K562 (cell line): ENCODE measurements around the gene C16orf89. TPM values are rescaled to one million over a fixed set of nuclear protein-coding genes. Genes with fewer than 3 reads are reported as not detected.
"Not testable (repeated sequence)": the region's sequence is repeated elsewhere in the genome, so short reads cannot be mapped to it uniquely, and the experiment has no call there.

ENCODE experiments used
- ATAC-seq: fragments of 200-7000 bp; cut with Tn5 transposase; 3 replicates; pipeline ENCODE4 v1.9.1; 2020; ENCODE audit warnings: moderate library complexity
- BruUV-seq: library from RNA; stranded (reverse); fragments of 400-500 nt; replicated peaks from 2 replicates; lab custom pipeline; 2021; lab: Mats Ljungman, UMichigan
- CTCF ChIA-PET: fragments of 300-600 bp; formaldehyde crosslinking; extraction: SDS; loops from one replicate; lab custom pipeline; 2021; ENCODE audit warnings: low intra/inter-chr PET ratio; lab: Yijun Ruan, JAX
- POLR2A ChIA-PET: fragments of 300-600, 350-650 bp; sonication (Branson Sonifier 250); formaldehyde crosslinking; extraction: SDS; loops from one replicate; lab custom pipeline; 2021; ENCODE audit warnings: antibody characterized with exemption, inconsistent platforms; lab: Yijun Ruan, JAX
- DNase-seq, 4 experiments: peaks; one replicate each; pipeline versions ENCODE4 v3.0.0 to v3.0.0-alpha.2; 2011 to 2018; ENCODE audit warnings: low spot score in 3 of 4, mixed read lengths in 3 of 4; ENCODE audit errors: extremely low read depth in 1 of 4
- FAIRE-seq: peaks from 2 replicates; lab custom pipeline; 2011; peaks lifted over from hg19 to GRCh38; lab: Jason Lieb, UNC
- H2AFZ ChIP-seq: 2 replicates; pipeline ENCODE4 v1.6.0; 2011; ENCODE audit warnings: low read depth, low read length, control low read depth, inconsistent platforms
- H3K27ac ChIP-seq: fragments of 200-600 bp; 3 replicates; pipeline ENCODE4 v1.8.0; 2011; ENCODE audit warnings: low read depth, mild to moderate bottlenecking, control low read depth, inconsistent platforms, low read length, moderate library complexity, mixed read lengths; ENCODE audit errors: extremely low read depth
- H3K27me3 ChIP-seq, 2 experiments: fragments of 300-600 bp in 1 of 2; 2 replicates in 1 of 2; 3 replicates in 1 of 2; pipeline versions ENCODE4 v1.6.0 to v1.8.0; 2011; ENCODE audit warnings: inconsistent platforms in 2 of 2, low read length in 2 of 2, mild to moderate bottlenecking in 1 of 2, mixed read lengths in 1 of 2, moderate library complexity in 1 of 2; ENCODE audit not compliant: control insufficient read depth in 2 of 2, insufficient read depth in 2 of 2
- H3K36me3 ChIP-seq: fragments of 300-600 bp; 3 replicates; pipeline ENCODE4 v1.8.0; 2011; ENCODE audit warnings: mild to moderate bottlenecking, low read length, inconsistent platforms; ENCODE audit not compliant: control insufficient read depth, insufficient read depth
- H3K4me1 ChIP-seq, 2 experiments: fragments of 200-600 bp in 1 of 2; replicated peaks in 1 of 2; 2 replicates in 1 of 2; 3 replicates in 1 of 2; pipeline versions ENCODE4 v1.5.1 to v1.8.0; 2011; ENCODE audit warnings: inconsistent platforms in 2 of 2, low read length in 2 of 2, mild to moderate bottlenecking in 1 of 2, mixed read lengths in 1 of 2, moderate library complexity in 1 of 2; ENCODE audit not compliant: control insufficient read depth in 2 of 2, insufficient read depth in 2 of 2
- H3K4me2 ChIP-seq: 2 replicates; pipeline ENCODE4 v1.6.1; 2011; ENCODE audit warnings: low read length, control low read depth, inconsistent platforms, mixed read lengths; ENCODE audit not compliant: insufficient read depth
- H3K4me3 ChIP-seq: fragments of 200-600 bp; sonication (generic), shearing (Covaris generic); 2 replicates; pipeline ENCODE4 v1.5.1; 2016; ENCODE audit warnings: control low read depth, inconsistent platforms
- H3K79me2 ChIP-seq: fragments of 200-600 bp; 3 replicates; pipeline ENCODE4 v1.8.0; 2011; ENCODE audit warnings: low read length, inconsistent platforms; ENCODE audit not compliant: control insufficient read depth, insufficient read depth
- H3K9ac ChIP-seq, 2 experiments: 2 replicates each; pipeline versions ENCODE4 v1.6.0 to v1.6.1; 2011; ENCODE audit warnings: low read depth in 2 of 2, low read length in 2 of 2, control low read depth in 1 of 2, inconsistent platforms in 1 of 2, mild to moderate bottlenecking in 1 of 2, mixed read lengths in 1 of 2; ENCODE audit not compliant: insufficient read depth in 1 of 2
- H3K9me1 ChIP-seq: one replicate; pipeline ENCODE4 v1.6.0; 2011; ENCODE audit warnings: inconsistent platforms, mild to moderate bottlenecking, low read length, moderate library complexity; ENCODE audit not compliant: control insufficient read depth, insufficient read depth
- H3K9me3 ChIP-seq: replicated peaks from 2 replicates; pipeline ENCODE4 v1.5.1; 2011; ENCODE audit warnings: low read depth, low read length, inconsistent platforms; ENCODE audit not compliant: control insufficient read depth, insufficient read depth
- H4K20me1 ChIP-seq: replicated peaks from 2 replicates; pipeline ENCODE4 v1.6.1; 2011; ENCODE audit warnings: low read length, inconsistent platforms, mixed read lengths; ENCODE audit not compliant: control insufficient read depth, insufficient read depth
- ARID4B ChIP-seq: sonication (generic); formaldehyde crosslinking; IDR thresholded peaks from 2 replicates; pipeline ENCODE4 v1.8.0; 2022; ENCODE audit warnings: mild to moderate bottlenecking, missing genetic modification reagents
- ATF7 ChIP-seq: fragments of 450-650 bp; IDR thresholded peaks from 2 replicates; pipeline ENCODE4 v1.7.1; 2014; ENCODE audit warnings: mild to moderate bottlenecking, moderate library complexity
- CCNT2 ChIP-seq: IDR thresholded peaks from 2 replicates; pipeline ENCODE4 v1.6.1; 2011; ENCODE audit warnings: borderline replicate concordance, low read depth, mild to moderate bottlenecking, moderate library complexity, mixed read lengths, low read length; ENCODE audit not compliant: insufficient read length; ENCODE audit errors: extremely low read depth
- CTCF ChIP-seq, 3 experiments: IDR thresholded peaks in 2 of 3; conservative IDR thresholded peaks in 1 of 3; 2 replicates each; pipeline ENCODE4 v1.5.1; 2011 to 2012; ENCODE audit warnings: low read length in 3 of 3, mild to moderate bottlenecking in 3 of 3, control low read depth in 2 of 3, improper control_type of control experiment in 1 of 3, inconsistent platforms in 1 of 3, low read depth in 1 of 3, mixed read lengths in 1 of 3, moderate library complexity in 1 of 3; ENCODE audit not compliant: insufficient read depth in 2 of 3
- MYC ChIP-seq, 2 experiments: fragments of 250-450 bp in 1 of 2; sonication (Bioruptor Pico) in 1 of 2; IDR thresholded peaks; 2 replicates each; pipeline versions ENCODE4 v1.5.1 to v1.6.1; 2012 to 2021; ENCODE audit warnings: low read depth in 2 of 2, borderline replicate concordance in 1 of 2, improper control_type of control experiment in 1 of 2, low read length in 1 of 2, mild to moderate bottlenecking in 1 of 2, moderate library complexity in 1 of 2
- NR2C2 ChIP-seq, 2 experiments: fragments of 200-800 bp in 1 of 2; sonication (Bioruptor generic) in 1 of 2; sonication (generic) in 1 of 2; formaldehyde crosslinking in 1 of 2; IDR thresholded peaks; 2 replicates each; pipeline versions ENCODE4 v1.6.1 to v1.8.0; 2016 to 2022; ENCODE audit warnings: mild to moderate bottlenecking in 1 of 2, missing compliant biosample characterization in 1 of 2, missing genetic modification characterization in 1 of 2, missing genetic modification reagents in 1 of 2
- NRF1 ChIP-seq, 2 experiments: fragments of 450-650 bp; IDR thresholded peaks in 1 of 2; conservative IDR thresholded peaks in 1 of 2; 2 replicates each; pipeline ENCODE4 v1.6.1; 2014; ENCODE audit warnings: mild to moderate bottlenecking in 2 of 2
- PHF8 ChIP-seq: fragments of 200-600 bp; sonication (generic); IDR thresholded peaks from 2 replicates; pipeline ENCODE4 v1.6.1; 2012; ENCODE audit warnings: mixed run types, mild to moderate bottlenecking, inconsistent platforms, low read length, moderate library complexity, borderline replicate concordance
- SAP30 ChIP-seq: fragments of 200-600 bp; sonication (generic); IDR thresholded peaks from 2 replicates; pipeline ENCODE4 v1.6.1; 2012; ENCODE audit warnings: borderline replicate concordance, low read depth, mild to moderate bottlenecking, moderate library complexity, low read length, control low read depth, inconsistent platforms; ENCODE audit not compliant: insufficient read depth, poor library complexity, severe bottlenecking
- SP1 ChIP-seq: sonication (generic); formaldehyde crosslinking; IDR thresholded peaks from 2 replicates; pipeline ENCODE4 v1.8.1; 2022; ENCODE audit warnings: mild to moderate bottlenecking, missing genetic modification reagents
- YY1 ChIP-seq, 3 experiments: IDR thresholded peaks; 2 replicates each; pipeline ENCODE4 v1.6.1; 2011; ENCODE audit warnings: low read length in 2 of 3, mild to moderate bottlenecking in 2 of 3, moderate library complexity in 2 of 3, borderline replicate concordance in 1 of 3, control low read depth in 1 of 3, low read depth in 1 of 3; ENCODE audit not compliant: insufficient read depth in 3 of 3, insufficient replicate concordance in 2 of 3, control insufficient read depth in 1 of 3, insufficient read length in 1 of 3; ENCODE audit errors: extremely low read depth in 1 of 3
- WGBS: fragments of 100-300 bp; shearing (Covaris generic); methylation state at CpG from one replicate; pipeline ENCODE4 v1.1.6; 2016; ENCODE audit warnings: low coverage, mixed read lengths; ENCODE audit not compliant: insufficient coverage; ENCODE audit errors: missing lambda C conversion rate; 5-methylcytosine and 5-hydroxymethylcytosine counted together
- in situ Hi-C: fragments of 300-500 bp; cut with MboI; formaldehyde crosslinking; loops from 4 replicates; pipeline ENCODE4 v1.15.0; 2018; ENCODE audit warnings: inconsistent platforms, mixed read lengths
- intact Hi-C: fragments of 100-400 bp; cut with micrococcal nuclease; formaldehyde crosslinking; loops from 2 replicates; pipeline ENCODE4 v1.14.2; 2022
- polyA plus RNA-seq, 8 experiments: library from polyadenylated mRNA; depleted of rRNA in 4 of 8; stranded (reverse) in 5 of 8; unstranded in 3 of 8; fragments of >200 nt; fragmentation: Nextera tagmentation in 2 of 8; fragmentation: Illumina TruSeq in 1 of 8; extraction: Ambion mirVana in 2 of 8; extraction: Trizol in 1 of 8; gene quantifications; 2 replicates each; pipeline versions ENCODE4 v1.2.1 to v1.2.3, GENCODE V29; 2011 to 2014; ENCODE audit warnings: inconsistent platforms in 1 of 8, missing spikeins in 1 of 8
- total RNA-seq, 7 experiments: library from RNA; depleted of rRNA in 6 of 7; stranded (reverse); fragments of >200 nt in 6 of 7; fragmentation: Illumina TruSeq in 2 of 7; extraction: Trizol in 2 of 7; gene quantifications; 2 replicates each; pipeline versions ENCODE4 v1.2.1 to v1.2.3, GENCODE V29; 2011 to 2021; ENCODE audit warnings: low replicate concordance in 1 of 7

C16orf89 gene
- total and polyA plus RNA-seq, 9 of the 15 experiments (the other 6 are each of a cell fraction or from before 2014, with no cell fraction given) = not detected

GRCh38 chr16:5097470-5098220 is 31.9 kb upstream of the C16orf89 start, which contains the start of gene EEF2KMT:
EEF2KMT (minus strand) TSS chr16:5097795; CDS start chr16:5097739, 56 bp downstream.
- POLR2A ChIA-PET = interaction anchor here (1.0 to 1.2 kb wide), 2 partner anchors 13 to 65 kb away, joined by 3 read pairs; no protein-coding TSS in a partner anchor
- BruUV-seq; H3K79me2 ChIP-seq; in situ Hi-C loops; H3K4me1 ChIP-seq; H3K27me3 ChIP-seq; H3K36me3 ChIP-seq; H3K9me3 ChIP-seq; intact Hi-C loops; CTCF ChIA-PET; H4K20me1 ChIP-seq; H3K9me1 ChIP-seq; TF ChIP-seq NR2C2 (CRISPR knock-in tag; IDR thresholded peaks at IDR 0.05); MYC (CRISPR knock-in tag; IDR thresholded peaks at IDR 0.05; ENCODE audit: borderline replicate concordance, low read depth): not testable (repeated sequence)
- Histone ChIP-seq H2AFZ (peak within 1 kb of the TSS; percentile 80), H3K4me2 (peak within 1 kb of the TSS; percentile 83), H3K9ac (peak within 1 kb of the TSS; percentile 71 to 95), H3K27ac (peak within 1 kb of the TSS; percentile 74), H3K4me3 (peak within 1 kb of the TSS; percentile 66)
- FAIRE-seq (peak; percentile 76), DNase-seq (peak; percentile 89 to 97 (median 92)), ATAC-seq (peak; percentile 100)
- WGBS = 1% methylated on average over 36 of the region's 67 CpGs
- TF ChIP-seq PHF8 = peak; percentile 54; the same call in 1 of the 2 replicates
- peak; percentile 55; the same call in 1 of the 2 replicates for TF ChIP-seq ATF7
- TF ChIP-seq NR2C2 (tag; IDR thresholded peaks at IDR 0.05) = peak; percentile 39; the same call in 1 of the 2 replicates
- peak; percentile 69 for TF ChIP-seq SAP30
- TF ChIP-seq YY1 (IDR thresholded peaks at IDR 0.05; ENCODE audit: borderline replicate concordance in 1 of 3, control insufficient read depth in 1 of 3, extremely low read depth in 1 of 3, insufficient read depth in 3 of 3, insufficient read length in 1 of 3, insufficient replicate concordance in 2 of 3, low read depth in 1 of 3, low read length in 2 of 3) = peak; percentile 38 to 85 (median 78)
- TF ChIP-seq CTCF (IDR thresholded peaks at IDR 0.05 in 2 of 3, conservative IDR thresholded peaks at IDR 0.05 in 1 of 3; ENCODE audit: insufficient read depth in 2 of 3, low read depth in 1 of 3, low read length in 3 of 3) = 0 out of 6 replicates have a peak, but pooled peaks of 1 of the 3 experiments have one; percentile 3
- peak; percentile 14 for TF ChIP-seq CCNT2
- TF ChIP-seq MYC (IDR thresholded peaks at IDR 0.05; ENCODE audit: low read depth, low read length) = peak; percentile 59; the same call in 1 of the 2 replicates
- peak; percentile 17; the same call in 1 of the 2 replicates for TF ChIP-seq SP1
- peak; percentile 84 for TF ChIP-seq ARID4B
- peak; percentile 83 to 85 for TF ChIP-seq NRF1 (conservative IDR thresholded peaks at IDR 0.05 in 1 of 2, IDR thresholded peaks at IDR 0.05 in 1 of 2)
